Activated T-helper 1 cell treated with anti-CD3 and anti-CD28 coated beads, Interleukin-12 subunit alpha, Interleukin-12 subunit beta, Interleukin-2, Interleukin-4 antibody, amounts not matched to agents 30 ng/mL and 10 ng/mL and 1 ng/mL, durations not matched to agents 14 hours and 24 hours and 36 hours (primary cell): ENCODE measurements around the gene JPT2. TPM values are rescaled to one million over a fixed set of nuclear protein-coding genes. Genes with fewer than 3 reads are reported as not detected.

Experiments used
- DNase-seq: peaks from one replicate; pipeline ENCODE4 v3.0.0; 2021; ENCODE audit warnings: low spot score
- H3K27ac Mint-ChIP-seq: one replicate; pipeline ENCODE4 v1.8.0; 2021; ENCODE audit warnings: mild to moderate bottlenecking, mixed read lengths
- H3K27me3 Mint-ChIP-seq: one replicate; pipeline ENCODE4 v1.8.0; 2022; ENCODE audit warnings: mild to moderate bottlenecking, moderate library complexity, mixed read lengths; ENCODE audit not compliant: insufficient read depth
- H3K36me3 Mint-ChIP-seq: one replicate; pipeline ENCODE4 v1.8.0; 2021; ENCODE audit warnings: low read depth, mixed read lengths
- H3K4me1 Mint-ChIP-seq: one replicate; pipeline ENCODE4 v1.8.0; 2021; ENCODE audit warnings: low read depth, mixed read lengths
- H3K4me3 Mint-ChIP-seq: one replicate; pipeline ENCODE4 v1.8.0; 2021; ENCODE audit warnings: mild to moderate bottlenecking, moderate library complexity, mixed read lengths
- H3K9me3 Mint-ChIP-seq: one replicate; pipeline ENCODE4 v1.8.0; 2021; ENCODE audit warnings: mixed read lengths
- intact Hi-C: fragments of 100-400 bp; cut with micrococcal nuclease; formaldehyde crosslinking; loops from one replicate; pipeline ENCODE4 v1.15.1; 2024
- total RNA-seq: library from RNA; stranded (reverse); gene quantifications from 2 replicates; pipeline ENCODE4 v1.2.3, GENCODE V29; 2022

The JPT2 gene
- total RNA-seq, 1 donor from 2014 or later = 106 TPM

DNA sequence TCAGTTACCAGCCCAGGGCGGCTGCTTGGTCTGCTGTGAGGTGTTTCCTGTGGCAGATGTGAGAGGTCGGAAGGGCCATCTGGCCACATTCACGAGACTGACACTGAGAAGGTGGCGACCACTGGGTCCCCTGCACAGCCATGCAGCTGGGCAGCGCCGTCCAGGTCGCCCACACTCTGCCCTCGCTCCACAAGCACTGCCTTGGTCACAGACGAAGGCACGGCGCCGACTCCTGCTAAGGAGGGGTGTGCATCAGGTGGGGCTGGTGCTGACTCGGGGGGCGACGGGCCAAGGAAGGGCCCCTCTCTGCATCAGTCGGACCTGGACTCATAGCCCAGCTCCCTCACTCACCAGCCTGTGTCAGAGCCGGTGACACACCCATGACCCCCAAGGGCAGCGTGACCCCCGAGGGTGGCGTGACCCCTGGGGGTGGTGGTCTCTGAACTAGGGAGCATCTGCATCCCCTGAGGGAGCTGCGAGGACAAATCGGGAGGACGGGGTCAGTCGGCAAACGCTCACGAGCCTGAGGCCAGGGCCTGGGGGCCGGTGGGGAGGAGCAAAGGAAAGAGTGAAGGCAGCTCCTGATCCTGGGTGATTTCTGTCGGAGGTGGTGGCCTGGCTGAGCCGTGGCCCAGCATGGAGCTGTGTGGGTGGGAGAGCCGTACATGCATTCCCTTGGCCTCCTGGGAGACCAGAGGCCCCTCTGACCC is 62.9 kb downstream of the JPT2 start:
- H3K9me3 Mint-ChIP-seq = no peaks in the 10 kb centered on the region
- H3K4me3 Mint-ChIP-seq = no peak overlapping the region
- DNase-seq = no peak
- H3K36me3 Mint-ChIP-seq = peaks cover 4% of the 10 kb centered on the region
- H3K27ac Mint-ChIP-seq = no peak overlapping the region
- H3K4me1 Mint-ChIP-seq = no peaks in the 10 kb centered on the region
- no peaks in the 10 kb centered on the region for H3K27me3 Mint-ChIP-seq
- intact Hi-C loops = no loop called here

DNA sequence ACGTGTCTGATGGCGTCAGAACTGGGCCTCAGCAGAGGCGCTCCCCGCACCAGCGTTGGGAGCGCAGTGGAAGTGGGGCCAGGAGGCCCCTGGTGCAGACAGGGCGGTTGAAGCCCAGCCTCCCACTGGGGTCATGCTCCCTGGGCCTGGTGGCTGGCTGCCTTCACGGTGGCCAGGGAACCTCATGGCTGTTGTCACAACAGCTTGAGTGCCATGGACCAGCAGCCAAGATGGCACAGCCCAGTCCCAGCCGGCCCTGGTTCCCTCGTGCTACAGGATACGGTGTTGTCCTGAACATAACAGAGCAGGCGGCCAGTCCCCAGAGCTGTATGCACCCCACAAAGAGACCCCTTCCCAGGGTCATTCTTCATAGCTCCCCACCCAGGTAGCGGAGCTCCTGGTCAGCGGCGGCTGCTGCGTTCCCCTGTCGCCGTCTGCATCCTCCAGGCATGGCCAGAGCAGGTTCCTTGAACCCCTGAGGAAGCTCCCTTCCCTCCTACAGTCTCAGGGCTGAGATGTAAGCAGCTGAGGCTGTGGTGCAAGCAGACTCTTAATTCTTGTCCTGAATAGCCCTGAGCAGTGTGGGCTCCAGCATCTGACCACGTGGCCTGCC is 63.6 kb downstream of the JPT2 start:
- H3K4me3 Mint-ChIP-seq = no peak overlapping the region
- no peaks in the 10 kb centered on the region for H3K27me3 Mint-ChIP-seq
- no peaks in the 10 kb centered on the region for H3K9me3 Mint-ChIP-seq
- no peaks in the 10 kb centered on the region for H3K4me1 Mint-ChIP-seq
- intact Hi-C loops = no loop called here
- DNase-seq = no peak
- no peak overlapping the region for H3K27ac Mint-ChIP-seq
- peaks cover 4% of the 10 kb centered on the region for H3K36me3 Mint-ChIP-seq

DNA sequence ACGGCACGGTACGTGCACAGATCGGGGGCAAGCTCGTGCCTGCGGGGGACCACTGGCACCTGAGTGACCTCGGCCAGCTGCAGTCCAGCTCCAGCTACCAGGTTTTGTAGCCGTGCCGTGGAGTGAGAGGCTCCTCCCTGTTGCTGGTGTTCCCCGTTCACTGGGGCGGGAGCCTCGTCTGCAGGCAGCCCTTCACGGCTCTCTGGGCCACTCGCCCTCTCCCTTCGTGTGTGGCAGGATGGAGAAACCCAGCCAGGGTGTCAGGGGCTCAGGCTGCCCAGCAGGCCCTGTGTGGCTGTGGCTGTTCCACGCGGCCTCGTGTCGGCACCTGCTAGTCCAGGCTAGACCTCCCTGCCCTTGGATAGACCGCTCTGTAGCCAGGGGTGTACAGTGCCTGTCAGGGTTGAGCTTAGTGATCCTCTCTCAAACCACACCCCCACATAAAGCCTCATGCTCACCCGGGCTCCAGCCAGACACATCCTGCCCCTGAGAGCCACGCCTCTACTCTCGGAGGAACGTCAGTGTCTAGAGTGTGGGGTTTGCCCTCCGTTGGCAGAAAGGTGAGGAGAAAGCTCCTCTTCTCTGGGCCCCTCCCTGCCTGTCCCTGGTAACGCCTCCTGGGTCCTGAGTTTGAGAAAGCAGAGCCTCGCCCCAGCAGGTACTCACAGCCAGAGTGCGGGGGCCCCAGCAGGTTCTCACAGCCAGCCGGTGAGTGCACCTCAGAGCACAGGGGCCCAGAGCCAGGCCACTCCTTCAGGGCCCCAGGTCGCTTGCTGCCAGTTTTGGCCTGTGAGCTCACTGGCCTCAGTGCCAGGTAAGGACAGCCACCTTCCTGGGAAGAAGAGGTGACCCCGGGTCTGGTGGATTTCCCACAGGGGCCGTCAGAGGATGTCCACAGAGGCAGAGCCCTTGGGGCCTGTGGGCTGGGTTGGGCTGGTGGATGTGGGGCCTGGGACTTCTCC is 65.6 kb downstream of the JPT2 start:
- no peak overlapping the region for H3K27ac Mint-ChIP-seq
- H3K9me3 Mint-ChIP-seq = no peaks in the 10 kb centered on the region
- DNase-seq = no peak
- intact Hi-C loops = no loop called here
- H3K36me3 Mint-ChIP-seq = peaks cover 6% of the 10 kb centered on the region
- H3K4me1 Mint-ChIP-seq = no peaks in the 10 kb centered on the region
- no peaks in the 10 kb centered on the region for H3K27me3 Mint-ChIP-seq
- no peak overlapping the region for H3K4me3 Mint-ChIP-seq

DNA sequence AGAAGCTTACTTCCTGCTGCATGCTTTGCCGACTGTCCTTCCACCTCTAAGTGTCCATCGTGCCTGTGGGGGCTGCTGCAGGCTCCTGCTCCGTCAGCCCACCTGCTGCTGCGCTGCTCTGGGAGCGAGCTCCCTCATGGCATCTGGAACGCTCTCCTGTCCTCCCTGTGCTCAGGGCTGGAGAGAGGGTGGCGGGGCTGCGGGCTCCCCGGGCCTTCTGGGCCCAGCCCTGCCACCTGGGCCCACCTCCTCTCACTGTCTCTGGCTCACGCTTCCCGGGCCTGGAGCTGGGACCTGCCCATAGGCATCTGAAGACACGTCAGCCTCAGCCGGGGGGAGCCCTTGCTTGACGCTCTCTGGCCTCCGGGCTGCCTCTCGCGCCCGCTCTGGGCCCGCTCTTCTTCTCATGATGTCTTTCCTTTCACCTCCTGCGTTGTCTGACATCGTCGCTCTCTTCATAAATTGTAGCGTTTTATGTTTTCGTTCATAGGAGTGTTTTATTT is 66.3 kb downstream of the JPT2 start:
- Mint-ChIP-seq H3K4me1 (no peaks in the 10 kb centered on the region), H3K36me3 (peaks cover 7% of the 10 kb centered on the region), H3K9me3 (no peaks in the 10 kb centered on the region), H3K27me3 (no peaks in the 10 kb centered on the region), H3K4me3 (no peak overlapping the region), H3K27ac (no peak overlapping the region)
- intact Hi-C loops = no loop called here
- DNase-seq = no peak

DNA sequence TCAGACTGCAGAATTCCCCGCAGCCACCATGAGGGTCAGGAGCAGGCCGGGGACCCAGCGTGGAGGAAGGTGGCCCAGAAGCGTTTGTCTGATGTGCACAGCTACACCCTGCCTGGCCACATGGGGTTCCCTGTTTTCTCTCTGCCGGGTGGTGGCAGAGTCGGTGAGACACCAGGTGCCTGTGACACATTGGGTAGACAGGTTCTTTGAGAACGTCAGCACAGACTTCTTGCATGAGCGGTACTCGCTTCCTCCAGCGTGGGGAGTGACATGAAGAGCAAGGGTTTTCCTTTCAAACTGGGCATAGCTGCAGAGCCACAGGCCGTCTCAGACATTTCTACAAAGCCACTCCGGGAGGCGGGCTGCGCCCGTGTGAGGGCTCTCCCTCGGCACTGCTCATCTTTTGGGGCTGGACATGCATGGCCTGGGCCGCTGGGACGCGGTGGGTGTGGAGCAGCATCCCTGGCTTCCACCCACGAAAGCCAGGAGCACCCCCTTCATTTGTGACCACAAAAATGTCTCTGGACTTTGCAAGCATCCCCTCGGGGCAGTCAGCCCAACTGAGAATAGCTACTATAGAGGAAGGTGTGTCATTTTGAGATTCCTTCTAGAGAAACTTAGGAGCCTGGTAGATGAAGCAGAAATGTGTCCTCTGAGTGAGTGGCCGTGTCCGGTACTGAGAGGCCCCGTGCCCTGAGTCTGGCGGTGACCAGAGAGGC is 67.3 kb downstream of the JPT2 start:
- no peak overlapping the region for H3K4me3 Mint-ChIP-seq
- H3K9me3 Mint-ChIP-seq = no peaks in the 10 kb centered on the region
- H3K27ac Mint-ChIP-seq = no peak overlapping the region
- peaks cover 9% of the 10 kb centered on the region for H3K36me3 Mint-ChIP-seq
- no peak for DNase-seq
- H3K4me1 Mint-ChIP-seq = no peaks in the 10 kb centered on the region
- H3K27me3 Mint-ChIP-seq = no peaks in the 10 kb centered on the region
- intact Hi-C loops = no loop called here

GRCh38 chr16:1745900-1746692 is 68.0 kb downstream of the JPT2 start:
- Mint-ChIP-seq H3K36me3 (peaks cover 9% of the 10 kb centered on the region), H3K4me1 (no peaks in the 10 kb centered on the region), H3K27me3 (no peaks in the 10 kb centered on the region), H3K4me3 (no peak overlapping the region), H3K27ac (no peak overlapping the region), H3K9me3 (no peaks in the 10 kb centered on the region)
- no peak for DNase-seq
- intact Hi-C loops = no loop called here

DNA sequence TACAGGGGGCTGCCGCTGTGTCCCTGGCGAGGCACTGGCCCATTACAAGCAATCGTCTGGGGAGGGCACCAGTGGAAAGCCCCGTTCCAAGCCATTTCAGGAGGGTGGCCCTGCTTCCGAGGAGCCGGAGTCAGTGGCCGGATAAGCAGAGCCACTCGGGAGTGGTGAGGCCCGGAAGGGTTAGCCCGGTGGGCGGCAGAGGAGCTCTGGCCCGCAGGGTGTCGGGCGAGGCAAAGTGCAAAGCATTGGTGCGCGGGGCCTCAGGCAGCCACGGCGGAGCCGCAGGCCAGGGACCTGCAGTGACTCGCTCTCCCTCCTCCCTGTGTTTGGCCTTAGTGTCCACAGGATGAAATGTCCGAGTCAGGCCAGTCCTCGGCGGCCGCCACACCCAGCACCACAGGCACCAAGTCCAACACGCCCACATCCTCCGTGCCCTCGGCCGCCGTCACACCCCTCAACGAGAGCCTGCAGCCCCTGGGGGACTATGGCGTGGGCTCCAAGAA is 68.7 kb downstream of the JPT2 start:
- intact Hi-C loops = no loop called here
- Mint-ChIP-seq H3K27me3 (no peaks in the 10 kb centered on the region), H3K36me3 (peaks cover 9% of the 10 kb centered on the region), H3K9me3 (no peaks in the 10 kb centered on the region), H3K4me3 (no peak overlapping the region), H3K4me1 (no peaks in the 10 kb centered on the region), H3K27ac (no peak overlapping the region)
- DNase-seq = no peak

DNA sequence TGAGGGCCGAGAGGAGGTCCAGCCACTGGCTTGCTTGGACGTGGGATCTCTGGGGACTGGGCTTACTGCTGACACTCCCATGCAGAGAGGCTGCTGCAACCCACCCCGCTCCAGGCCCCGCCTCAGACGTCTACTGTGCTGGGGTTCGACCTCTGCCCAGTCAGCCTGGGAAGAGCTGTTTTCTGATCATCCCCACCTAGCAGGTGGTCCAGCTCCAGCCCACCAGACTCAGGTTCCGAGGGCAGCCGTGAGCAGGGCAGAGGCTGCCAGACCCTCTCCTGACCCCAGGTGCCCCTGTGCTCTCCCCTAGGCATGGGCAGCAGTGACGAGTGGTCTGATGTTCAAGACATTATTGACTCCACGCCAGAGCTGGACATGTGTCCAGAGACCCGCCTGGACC is 69.9 kb downstream of the JPT2 start:
- Mint-ChIP-seq H3K4me1 (no peaks in the 10 kb centered on the region), H3K27ac (no peak overlapping the region), H3K36me3 (peaks cover 9% of the 10 kb centered on the region), H3K9me3 (no peaks in the 10 kb centered on the region), H3K27me3 (no peaks in the 10 kb centered on the region), H3K4me3 (no peak overlapping the region)
- intact Hi-C loops = no loop called here
- DNase-seq = no peak

DNA sequence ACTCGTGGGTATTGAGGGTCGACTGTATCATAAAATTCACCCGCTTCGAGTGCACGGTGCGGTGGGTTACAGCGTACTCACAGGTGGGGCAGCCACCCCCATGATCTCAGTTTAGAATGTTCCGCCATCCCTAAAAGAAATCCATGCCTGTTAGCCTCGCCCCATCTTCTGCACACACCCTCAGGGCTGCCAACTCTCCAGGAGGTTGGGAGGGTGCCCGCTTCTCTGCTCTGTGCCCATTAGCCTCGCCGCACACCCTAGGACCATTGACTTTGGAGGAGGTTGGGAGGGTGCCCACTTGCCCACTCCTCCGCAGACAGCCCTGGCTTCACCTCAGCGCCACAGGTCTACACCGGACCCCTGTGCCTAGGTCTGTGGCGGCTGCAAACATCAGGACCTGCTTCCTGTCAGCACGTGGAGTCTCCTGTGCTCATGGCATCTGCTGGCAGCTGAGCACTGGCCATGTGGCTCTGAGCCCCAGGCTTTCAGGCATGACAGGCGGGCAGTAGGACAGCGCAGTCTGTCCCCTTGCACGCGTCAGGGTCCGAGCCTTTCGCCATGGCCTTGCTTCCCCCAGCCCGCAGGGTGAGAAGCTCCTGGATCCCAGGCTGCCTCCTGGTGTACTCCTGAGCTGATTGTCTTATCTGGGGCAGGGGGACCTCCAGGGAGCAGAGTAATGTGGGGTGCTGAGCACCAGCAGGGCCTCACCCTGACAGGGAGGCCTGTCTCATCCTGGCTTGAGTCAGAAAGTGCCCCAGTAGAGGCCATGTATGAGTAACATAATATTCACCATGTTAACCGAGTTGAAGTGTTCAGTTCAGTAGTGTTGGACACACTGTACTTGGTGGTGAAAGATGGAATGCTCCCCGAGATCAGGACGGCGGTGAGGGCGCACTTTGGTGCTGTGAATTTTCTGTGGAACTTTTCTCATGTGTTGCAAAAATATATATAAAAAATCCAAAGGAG is 71.4 kb downstream of the JPT2 start:
- H3K27me3 Mint-ChIP-seq = no peaks in the 10 kb centered on the region
- no peak overlapping the region for H3K4me3 Mint-ChIP-seq
- no peak for DNase-seq
- intact Hi-C loops = no loop called here
- no peaks in the 10 kb centered on the region for H3K4me1 Mint-ChIP-seq
- no peaks in the 10 kb centered on the region for H3K9me3 Mint-ChIP-seq
- H3K36me3 Mint-ChIP-seq = peaks cover 11% of the 10 kb centered on the region
- no peak overlapping the region for H3K27ac Mint-ChIP-seq
